IPS-18c (cell line): ENCODE measurements around the gene NUP93.
"Not testable (repeated sequence)": the region's sequence is repeated elsewhere in the genome, so short reads cannot be mapped to it uniquely, and the experiment has no call there.

Experiments used
- H3K4me3 ChIP-seq: 2 replicates; pipeline ENCODE4 v1.7.0; 2013; ENCODE audit warnings: low read depth, mild to moderate bottlenecking, low read length, moderate library complexity; ENCODE audit not compliant: insufficient read depth
- H3K9me3 ChIP-seq: one replicate; pipeline ENCODE4 v1.6.1; 2013; ENCODE audit warnings: mild to moderate bottlenecking, low read length, moderate library complexity; ENCODE audit not compliant: control insufficient read depth, insufficient read depth

The NUP93 gene

DNA sequence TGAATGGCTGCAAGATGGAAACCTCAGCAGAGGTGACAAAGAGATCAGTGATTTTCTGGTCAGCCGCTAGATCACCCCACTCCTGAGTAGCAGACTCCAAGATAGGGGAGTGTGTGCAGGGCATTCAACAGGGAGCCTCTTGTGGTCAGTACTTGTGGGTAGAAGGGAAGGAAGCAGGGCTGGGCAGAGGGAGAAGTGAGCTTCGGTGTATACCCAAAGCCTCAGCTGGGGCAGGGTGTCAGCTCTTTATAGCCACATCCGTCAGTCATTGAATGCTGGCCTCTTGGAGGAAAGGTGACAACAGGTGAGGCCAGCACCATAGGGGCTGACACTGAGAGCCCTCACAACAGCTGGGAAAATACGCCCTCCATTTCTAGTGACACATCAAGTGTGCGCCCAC lies 132.8 kb downstream of the NUP93 start:
- peaks cover 2% of the 10 kb centered on the region for H3K9me3 ChIP-seq
- no peak overlapping the region for H3K4me3 ChIP-seq

DNA sequence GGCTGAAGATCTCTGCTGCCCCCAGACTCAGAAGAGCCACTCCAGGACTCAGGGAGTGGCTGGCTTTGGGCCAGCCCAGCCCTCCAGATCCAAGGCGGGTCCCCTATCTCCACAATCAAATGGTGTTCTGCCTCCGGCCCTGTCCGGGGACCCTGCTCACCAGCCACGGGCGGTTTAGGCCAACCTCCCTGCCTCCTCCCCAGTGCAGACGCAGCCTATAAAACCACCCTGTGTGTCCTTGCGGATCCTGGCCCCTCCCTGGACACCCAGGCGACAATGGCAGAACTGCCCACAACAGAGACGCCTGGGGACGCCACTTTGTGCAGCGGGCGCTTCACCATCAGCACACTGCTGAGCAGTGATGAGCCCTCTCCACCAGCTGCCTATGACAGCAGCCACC lies 135.0 kb downstream of the NUP93 start, which contains the start of gene SLC12A3:
SLC12A3 (plus strand) TSS at position 248 of the 400 bp plus-strand sequence; CDS start at position 277, 29 bp downstream.
- Histone ChIP-seq H3K9me3 (peaks cover 2% of the 10 kb centered on the region), H3K4me3 (no peak within 1 kb of the TSS)

DNA sequence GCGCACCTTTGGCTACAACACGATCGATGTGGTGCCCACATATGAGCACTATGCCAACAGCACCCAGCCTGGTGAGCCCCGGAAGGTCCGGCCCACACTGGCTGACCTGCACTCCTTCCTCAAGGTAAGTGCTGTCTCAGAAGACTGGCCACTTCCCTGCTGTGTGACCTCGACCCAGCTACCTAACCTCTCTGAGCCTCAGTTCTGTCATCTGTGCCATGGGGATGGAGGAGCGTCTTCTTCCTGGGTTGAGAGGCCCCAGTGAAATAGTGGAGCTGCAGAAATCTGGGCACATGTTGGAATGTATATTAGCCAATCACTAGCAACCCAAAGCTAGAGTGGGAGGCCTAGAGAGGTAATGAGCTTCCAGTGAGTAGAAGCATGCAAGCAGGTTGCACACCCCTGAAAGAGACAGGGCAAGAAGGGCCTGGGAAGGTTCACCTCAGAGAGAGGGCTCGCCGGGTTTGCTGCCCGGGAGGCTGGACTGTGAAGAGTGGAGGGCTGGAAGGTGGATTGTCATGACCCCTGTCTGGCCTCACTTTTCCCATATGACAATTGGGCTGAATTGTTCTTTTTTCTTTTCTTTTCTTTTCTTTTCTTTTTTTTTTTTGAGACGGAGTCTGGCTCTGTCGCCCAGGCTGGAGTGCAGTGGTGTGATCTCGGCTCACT lies 135.6 kb downstream of the NUP93 start:
- no peak overlapping the region for H3K4me3 ChIP-seq
- H3K9me3 ChIP-seq: peaks cover 2% of the 10 kb centered on the region

- peaks cover 2% of the 10 kb centered on the region for H3K9me3 ChIP-seq
- H3K4me3 ChIP-seq: no peak overlapping the region
Observed at GRCh38 chr16:56866955-56867830, 137.3 kb downstream of the NUP93 start.

DNA sequence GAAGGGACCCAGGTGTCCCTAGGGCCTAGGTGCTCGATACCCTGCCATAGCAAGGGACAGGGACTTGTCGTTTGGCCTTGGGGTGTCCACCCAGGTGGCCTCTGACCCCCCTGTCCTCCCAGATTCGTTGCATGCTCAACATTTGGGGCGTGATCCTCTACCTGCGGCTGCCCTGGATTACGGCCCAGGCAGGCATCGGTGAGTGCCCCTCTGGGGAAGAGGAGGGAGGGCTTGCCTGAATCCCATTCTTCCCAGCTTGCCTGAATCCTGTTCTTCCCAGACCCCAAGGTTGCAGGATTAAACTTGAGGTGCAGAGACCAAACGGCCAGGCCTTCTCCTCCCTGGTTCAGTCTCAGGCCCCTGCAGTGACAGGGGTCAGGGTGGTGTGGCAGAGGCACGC lies 138.2 kb downstream of the NUP93 start:
- Histone ChIP-seq H3K4me3 (no peak overlapping the region), H3K9me3 (no peaks in the 10 kb centered on the region)

DNA sequence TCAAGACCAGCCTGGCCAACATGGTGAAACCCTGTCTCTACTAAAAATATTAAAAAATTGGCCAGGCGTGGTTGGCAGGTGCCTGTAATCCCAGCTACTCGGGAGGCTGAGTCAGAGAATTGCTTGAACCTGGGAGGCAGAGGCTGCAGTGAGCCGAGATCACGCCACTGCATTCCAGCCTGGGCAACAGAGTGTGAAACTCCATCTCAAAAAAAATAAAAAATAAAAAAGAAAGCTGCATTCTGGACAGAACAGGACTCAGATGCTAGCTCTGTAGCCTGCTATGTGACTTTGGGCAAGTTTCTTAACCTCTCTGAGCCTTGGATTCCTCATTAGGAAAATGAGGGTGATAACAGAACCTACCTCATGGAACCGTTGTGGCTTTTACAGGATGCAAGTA lies 138.8 kb downstream of the NUP93 start:
- H3K4me3 ChIP-seq, H3K9me3 ChIP-seq: not testable (repeated sequence)

GRCh38 chr16:56869513-56870275 lies 139.8 kb downstream of the NUP93 start:
- no peak overlapping the region for H3K4me3 ChIP-seq
- no peaks in the 10 kb centered on the region for H3K9me3 ChIP-seq

GRCh38 chr16:56870276-56870888 lies 140.5 kb downstream of the NUP93 start:
- H3K9me3 ChIP-seq: no peaks in the 10 kb centered on the region
- H3K4me3 ChIP-seq: no peak overlapping the region

GRCh38 chr16:56871172-56871593 lies 141.3 kb downstream of the NUP93 start:
- Histone ChIP-seq H3K4me3 (no peak overlapping the region), H3K9me3 (no peaks in the 10 kb centered on the region)

- H3K9me3 ChIP-seq: no peaks in the 10 kb centered on the region
- H3K4me3 ChIP-seq: no peak overlapping the region
Observed at GRCh38 chr16:56872863-56873391, 143.0 kb downstream of the NUP93 start.

DNA sequence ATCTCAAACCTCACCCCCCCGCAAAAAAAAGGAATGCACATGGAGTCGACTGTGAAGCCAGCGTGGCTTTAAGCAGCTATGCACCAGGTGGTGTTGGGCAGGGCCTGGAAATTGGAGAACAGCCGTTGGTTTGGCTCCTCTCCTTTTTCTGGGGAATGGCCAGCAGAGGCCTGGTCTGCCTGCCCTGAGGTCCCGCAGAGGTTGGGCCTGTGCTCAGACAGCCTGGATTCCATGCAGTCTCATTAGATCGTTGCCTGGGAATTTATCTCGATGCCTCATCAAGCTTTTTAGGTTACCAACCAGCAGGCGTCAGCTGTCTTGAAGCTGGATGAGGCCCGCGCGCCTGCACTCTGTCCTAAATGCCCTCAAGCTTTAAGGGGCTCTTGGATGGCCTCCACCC lies 144.9 kb downstream of the NUP93 start:
- Histone ChIP-seq H3K4me3 (no peak overlapping the region), H3K9me3 (no peaks in the 10 kb centered on the region)

GRCh38 chr16:56876048-56876447 lies 146.1 kb downstream of the NUP93 start:
- Histone ChIP-seq H3K9me3 (no peaks in the 10 kb centered on the region), H3K4me3 (no peak overlapping the region)

DNA sequence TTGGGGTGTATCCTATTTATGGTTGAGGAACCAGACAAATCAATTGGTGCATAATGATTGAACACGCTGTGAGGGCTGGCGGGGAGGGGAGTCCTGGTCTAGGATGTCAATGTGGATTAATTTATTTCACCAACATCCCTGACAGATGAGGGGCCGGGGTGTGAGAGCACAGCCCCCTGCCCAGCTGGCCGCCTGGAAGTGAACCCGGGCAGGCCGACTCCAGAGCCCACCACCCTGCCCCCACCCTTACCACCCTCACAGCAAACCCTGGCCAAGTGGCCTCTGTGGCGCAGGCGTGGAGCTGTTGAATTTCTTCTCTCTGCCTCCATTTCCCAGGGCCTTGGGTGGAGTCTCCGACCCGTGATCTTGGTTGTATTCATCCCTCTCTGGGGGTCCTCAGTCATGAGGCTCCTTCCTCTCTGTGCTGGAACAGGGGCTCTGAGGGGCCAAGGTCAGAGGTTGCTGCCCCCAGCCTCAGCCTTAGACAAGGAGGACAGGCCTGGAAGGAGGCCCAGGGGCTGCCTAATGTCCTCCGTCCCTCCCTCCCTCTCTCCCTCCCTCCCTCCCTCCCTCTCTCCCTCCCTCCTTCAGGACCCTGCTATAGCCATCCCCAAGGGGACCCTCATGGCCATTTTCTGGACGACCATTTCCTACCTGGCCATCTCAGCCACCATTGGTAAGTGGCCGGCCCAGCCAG lies 147.7 kb downstream of the NUP93 start:
- no peaks in the 10 kb centered on the region for H3K9me3 ChIP-seq
- no peak overlapping the region for H3K4me3 ChIP-seq

DNA sequence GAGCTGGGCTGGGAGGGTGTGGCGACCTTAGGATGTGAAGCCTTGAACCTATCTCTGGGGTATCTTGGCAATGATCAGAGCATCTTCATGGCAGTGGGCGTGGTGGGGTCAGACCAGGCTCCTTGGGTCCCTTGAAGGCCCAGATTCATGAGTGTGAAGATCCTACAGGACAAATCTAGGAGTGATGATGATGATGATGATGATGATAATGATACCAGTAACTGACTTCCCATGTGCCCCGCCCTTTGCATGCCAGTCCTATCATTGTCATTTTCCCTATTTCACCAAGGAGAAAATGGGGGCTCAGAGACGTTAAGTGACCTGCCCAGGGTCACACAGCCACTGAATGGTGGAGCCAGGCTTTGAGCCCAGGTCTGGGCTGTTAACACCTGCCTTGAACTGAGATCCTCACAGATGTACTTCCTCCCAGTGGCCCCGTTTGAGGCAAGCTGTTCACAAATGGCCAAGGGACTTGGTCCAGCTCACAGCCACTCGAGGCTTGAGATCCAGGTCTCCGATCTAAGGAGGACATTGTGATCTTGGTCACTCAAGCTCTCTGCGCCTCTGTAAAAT lies 148.4 kb downstream of the NUP93 start:
- H3K4me3 ChIP-seq: no peak overlapping the region
- no peaks in the 10 kb centered on the region for H3K9me3 ChIP-seq

DNA sequence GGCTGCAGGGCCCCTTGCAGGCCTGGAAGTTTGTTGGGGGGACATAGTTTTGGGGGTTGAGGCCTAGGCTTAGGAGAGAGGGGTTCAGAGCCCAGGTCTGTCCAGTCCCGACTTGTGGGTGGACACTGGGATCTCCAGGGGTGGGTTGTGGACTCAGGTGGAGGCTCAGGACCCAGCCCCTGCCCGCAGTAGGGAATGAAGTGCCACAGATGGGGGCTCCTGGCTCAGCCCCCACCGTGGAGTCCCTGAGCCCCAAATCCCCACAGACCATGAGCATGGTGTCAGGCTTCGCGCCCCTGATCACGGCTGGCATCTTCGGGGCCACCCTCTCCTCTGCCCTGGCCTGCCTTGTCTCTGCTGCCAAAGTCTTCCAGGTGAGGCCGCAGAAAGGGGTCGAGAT lies 149.3 kb downstream of the NUP93 start:
- H3K9me3 ChIP-seq: no peaks in the 10 kb centered on the region
- H3K4me3 ChIP-seq: no peak overlapping the region

DNA sequence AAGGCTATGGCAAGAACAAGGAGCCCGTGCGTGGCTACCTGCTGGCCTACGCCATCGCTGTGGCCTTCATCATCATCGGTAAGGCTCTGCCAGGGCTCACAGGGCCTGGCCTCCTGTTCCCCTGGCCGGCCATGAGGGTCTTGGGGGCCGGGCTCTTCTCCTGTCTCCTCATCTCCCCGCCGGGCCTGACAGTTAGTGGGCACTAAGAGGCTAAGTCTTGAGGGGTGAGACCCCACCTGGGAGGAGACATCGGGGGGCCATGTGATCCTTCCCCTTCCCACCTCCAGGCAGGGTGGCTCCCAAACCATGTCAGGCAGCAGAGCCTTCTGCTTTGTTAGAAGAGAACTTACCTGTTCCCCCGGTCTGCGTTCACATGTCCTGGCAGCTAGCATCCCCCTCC lies 150.2 kb downstream of the NUP93 start:
- no peak overlapping the region for H3K4me3 ChIP-seq
- no peaks in the 10 kb centered on the region for H3K9me3 ChIP-seq
